ENCODE measurements around the gene FRY.

Gene FRY

GRCh38 chr13:32261567-32261966 is 230.0 kb downstream of the FRY start:
- ChIA-PET CTCF (interaction anchor here (0.8 to 1.9 kb wide), 4 partner anchors 10 to 97 kb away, joined by 3 to 8 read pairs (median 3); no protein-coding TSS in a partner anchor), POLR2A (no interaction called here)
- TF ChIP-seq, protein P1, sequence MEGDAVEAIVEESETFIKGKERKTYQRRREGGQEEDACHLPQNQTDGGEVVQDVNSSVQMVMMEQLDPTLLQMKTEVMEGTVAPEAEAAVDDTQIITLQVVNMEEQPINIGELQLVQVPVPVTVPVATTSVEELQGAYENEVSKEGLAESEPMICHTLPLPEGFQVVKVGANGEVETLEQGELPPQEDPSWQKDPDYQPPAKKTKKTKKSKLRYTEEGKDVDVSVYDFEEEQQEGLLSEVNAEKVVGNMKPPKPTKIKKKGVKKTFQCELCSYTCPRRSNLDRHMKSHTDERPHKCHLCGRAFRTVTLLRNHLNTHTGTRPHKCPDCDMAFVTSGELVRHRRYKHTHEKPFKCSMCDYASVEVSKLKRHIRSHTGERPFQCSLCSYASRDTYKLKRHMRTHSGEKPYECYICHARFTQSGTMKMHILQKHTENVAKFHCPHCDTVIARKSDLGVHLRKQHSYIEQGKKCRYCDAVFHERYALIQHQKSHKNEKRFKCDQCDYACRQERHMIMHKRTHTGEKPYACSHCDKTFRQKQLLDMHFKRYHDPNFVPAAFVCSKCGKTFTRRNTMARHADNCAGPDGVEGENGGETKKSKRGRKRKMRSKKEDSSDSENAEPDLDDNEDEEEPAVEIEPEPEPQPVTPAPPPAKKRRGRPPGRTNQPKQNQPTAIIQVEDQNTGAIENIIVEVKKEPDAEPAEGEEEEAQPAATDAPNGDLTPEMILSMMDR (IDR thresholded peaks at IDR 0.05; ENCODE audit: insufficient read depth, low read length, missing control alignments) = no peak
- no peak for DNase-seq (ENCODE audit: low read depth, low spot score)
- no peak overlapping the region for H3K4me3 ChIP-seq (ENCODE audit: low read depth, low read length)

- no peak overlapping the region for H3K4me3 ChIP-seq (ENCODE audit: low read depth, low read length)
- no peak for DNase-seq (ENCODE audit: low read depth, low spot score)
- CTCF ChIA-PET = interaction anchor here (0.8 to 1.9 kb wide), 4 partner anchors 13 to 98 kb away, joined by 3 to 8 read pairs (median 3); no protein-coding TSS in a partner anchor
- TF ChIP-seq, protein P1 (IDR thresholded peaks at IDR 0.05; ENCODE audit: insufficient read depth, low read length, missing control alignments) = no peak
- POLR2A ChIA-PET = no interaction called here
These were observed 230.6 kb downstream of the FRY start for GRCh38 chr13:32262165-32262564.

DNA sequence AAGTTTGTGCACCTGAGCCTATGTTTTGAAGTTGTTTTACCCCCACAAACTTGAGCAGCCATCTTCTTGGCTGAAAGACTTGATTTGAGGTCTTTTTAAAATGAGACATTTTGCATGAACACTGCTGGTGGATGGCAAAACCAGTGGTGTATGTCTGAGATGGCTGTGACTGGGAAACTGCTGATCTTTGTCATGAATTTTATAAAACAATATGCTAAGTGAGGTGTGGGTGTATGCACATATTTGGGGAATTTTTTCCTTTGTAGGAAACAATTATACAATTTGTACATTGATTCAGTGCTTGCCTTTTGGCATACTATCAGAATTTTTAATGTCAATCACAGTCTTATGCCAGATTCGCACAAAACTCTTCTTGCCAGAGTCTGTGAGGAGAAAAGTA is 231.0 kb downstream of the FRY start:
- TF ChIP-seq, protein P1 (IDR thresholded peaks at IDR 0.05; ENCODE audit: insufficient read depth, low read length, missing control alignments) = no peak
- DNase-seq (ENCODE audit: low read depth, low spot score) = no peak
- POLR2A ChIA-PET = no interaction called here
- no peak overlapping the region for H3K4me3 ChIP-seq (ENCODE audit: low read depth, low read length)
- CTCF ChIA-PET = interaction anchor here (0.8 to 1.9 kb wide), 3 partner anchors 13 to 16 kb away, joined by 3 to 8 read pairs (median 3); no protein-coding TSS in a partner anchor

DNA sequence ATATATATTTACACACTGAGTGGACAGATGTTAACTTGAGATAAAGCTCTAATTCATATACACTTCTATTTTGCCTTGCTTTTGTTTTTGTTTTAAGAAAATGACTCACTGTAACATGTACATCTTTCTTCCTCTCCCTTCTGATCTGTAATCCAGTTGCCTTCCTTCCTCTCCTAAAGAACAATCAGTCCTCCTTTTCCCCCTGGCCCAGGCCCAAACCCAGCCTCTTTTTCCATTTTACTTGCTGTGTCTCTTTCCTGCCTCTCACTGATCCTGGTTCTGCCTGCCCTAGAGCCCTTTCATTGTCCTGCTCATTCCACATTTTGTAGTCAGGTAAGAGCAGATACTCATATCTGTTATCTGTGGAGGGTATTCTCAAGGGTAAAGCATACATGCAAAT is 232.8 kb downstream of the FRY start:
- H3K4me3 ChIP-seq (ENCODE audit: low read depth, low read length) = no peak overlapping the region
- CTCF ChIA-PET = interaction anchor here (1.0 to 1.4 kb wide), 2 partner anchors 16 to 19 kb away, joined by 3 to 5 read pairs; no protein-coding TSS in a partner anchor
- POLR2A ChIA-PET = no interaction called here
- no peak for DNase-seq (ENCODE audit: low read depth, low spot score)
- TF ChIP-seq, protein P1 (IDR thresholded peaks at IDR 0.05; ENCODE audit: insufficient read depth, low read length, missing control alignments) = no peak

GRCh38 chr13:32265726-32266125 is 234.2 kb downstream of the FRY start:
- TF ChIP-seq, protein P1 (IDR thresholded peaks at IDR 0.05; ENCODE audit: insufficient read depth, low read length, missing control alignments) = no peak
- ChIA-PET CTCF (no interaction called here), POLR2A (no interaction called here)
- no peak overlapping the region for H3K4me3 ChIP-seq (ENCODE audit: low read depth, low read length)
- DNase-seq (ENCODE audit: low read depth, low spot score) = no peak

- TF ChIP-seq, protein P1 (IDR thresholded peaks at IDR 0.05; ENCODE audit: insufficient read depth, low read length, missing control alignments) = no peak
- CTCF ChIA-PET = no interaction called here
- DNase-seq (ENCODE audit: low read depth, low spot score) = no peak
- H3K4me3 ChIP-seq (ENCODE audit: low read depth, low read length) = no peak overlapping the region
- POLR2A ChIA-PET = no interaction called here
These were observed 234.6 kb downstream of the FRY start for GRCh38 chr13:32266130-32266529.

Measured in AG04449 (cell line).